Activated CD8-positive, alpha-beta T cell treated with anti-CD3 and anti-CD28 coated beads for 36 hours (primary cell): Measurements from ENCODE around the gene MLXIP. TPM values are rescaled to one million over a fixed set of nuclear protein-coding genes. Genes with fewer than 3 reads are reported as not detected.

Source experiments
- ATAC-seq: fragments of 200-7000 bp; cut with Tn5 transposase; one replicate; pipeline ENCODE4 v1.10.0; 2021; ENCODE audit warnings: mild to moderate bottlenecking, moderate library complexity
- CTCF ChIA-PET: fragments of 350-600 bp; sonication (Branson Sonifier 250); formaldehyde crosslinking; loops from one replicate; lab custom pipeline; 2021; ENCODE audit warnings: antibody characterized with exemption; lab: Charles Lee
- POLR2A ChIA-PET: fragments of 350-600 bp; sonication (Branson Sonifier 250); formaldehyde crosslinking; loops from one replicate; lab custom pipeline; 2021; ENCODE audit warnings: antibody characterized with exemption; lab: Charles Lee
- DNase-seq: peaks from one replicate; pipeline ENCODE4 v3.0.0-alpha.2; 2020
- H3K27ac Mint-ChIP-seq: one replicate; pipeline ENCODE4 v1.8.0; 2021; ENCODE audit warnings: mild to moderate bottlenecking, mixed read lengths
- H3K27me3 Mint-ChIP-seq: one replicate; pipeline ENCODE4 v1.8.0; 2021; ENCODE audit warnings: mixed read lengths
- H3K36me3 Mint-ChIP-seq: one replicate; pipeline ENCODE4 v1.8.0; 2021; ENCODE audit warnings: low read depth, mixed read lengths
- H3K4me1 Mint-ChIP-seq: one replicate; pipeline ENCODE4 v1.8.0; 2021; ENCODE audit warnings: low read depth, mixed read lengths
- H3K4me3 Mint-ChIP-seq: one replicate; pipeline ENCODE4 v1.8.0; 2021; ENCODE audit warnings: mild to moderate bottlenecking, moderate library complexity, mixed read lengths
- H3K9me3 Mint-ChIP-seq: one replicate; pipeline ENCODE4 v1.8.0; 2021; ENCODE audit warnings: mixed read lengths
- CTCF ChIP-seq: fragments of 200-600 bp; IDR thresholded peaks from one replicate; pipeline ENCODE4 v1.8.0; 2022; ENCODE audit warnings: antibody characterized with exemption, mild to moderate bottlenecking
- intact Hi-C: fragments of 100-400 bp; cut with micrococcal nuclease; formaldehyde crosslinking; loops from one replicate; pipeline ENCODE4 v1.10.0; 2022
- total RNA-seq, 2 experiments: library from RNA; stranded (reverse); gene quantifications; one replicate each; pipeline ENCODE4 v1.2.3, GENCODE V29; 2021

Gene MLXIP
- total RNA-seq, 2 experiments from 2014 or later = 26.0 to 28.7 TPM

DNA sequence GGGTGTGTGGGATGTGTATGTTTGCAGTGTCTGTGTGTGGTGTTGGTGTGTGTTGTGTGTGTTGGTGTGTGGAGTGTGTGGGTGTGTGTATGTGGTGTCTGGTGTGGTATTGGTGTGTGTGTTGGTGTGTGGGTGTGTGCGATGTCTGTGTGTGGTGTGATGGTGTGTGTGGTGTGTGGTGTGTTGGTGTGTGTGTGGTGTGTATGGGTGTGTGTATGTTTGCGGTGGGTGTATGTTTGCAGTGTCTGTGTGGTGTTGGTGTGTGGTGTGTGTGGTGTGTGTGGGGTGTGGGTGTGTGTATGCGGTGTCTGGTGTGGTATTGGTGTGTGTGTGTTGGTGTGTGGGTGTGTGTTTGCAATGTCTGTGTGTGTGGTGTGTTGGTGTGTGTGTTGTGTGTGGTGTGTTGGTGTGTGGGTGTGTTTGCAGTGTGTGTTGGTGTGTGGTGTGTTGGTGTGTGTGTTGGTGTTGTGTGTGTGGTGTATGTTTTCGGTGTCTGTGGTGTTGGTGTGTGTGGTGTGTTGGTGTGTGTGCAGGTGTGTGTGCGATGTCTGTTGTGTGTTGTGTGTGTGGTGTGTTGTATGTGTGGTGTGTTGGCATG lies 15.7 kb downstream of the MLXIP start:
- DNase-seq (no peak), ATAC-seq (no peak)
- intact Hi-C loops = no loop called here
- Mint-ChIP-seq H3K4me1 (peaks cover 30% of the 10 kb centered on the region), H3K27ac (no peak overlapping the region), H3K36me3 (peaks cover 21% of the 10 kb centered on the region), H3K9me3 (no peaks in the 10 kb centered on the region), H3K27me3 (no peaks in the 10 kb centered on the region), H3K4me3 (no peak overlapping the region)
- POLR2A ChIA-PET = no interaction called here
- CTCF ChIA-PET = no interaction called here
- TF ChIP-seq CTCF = no peak

DNA sequence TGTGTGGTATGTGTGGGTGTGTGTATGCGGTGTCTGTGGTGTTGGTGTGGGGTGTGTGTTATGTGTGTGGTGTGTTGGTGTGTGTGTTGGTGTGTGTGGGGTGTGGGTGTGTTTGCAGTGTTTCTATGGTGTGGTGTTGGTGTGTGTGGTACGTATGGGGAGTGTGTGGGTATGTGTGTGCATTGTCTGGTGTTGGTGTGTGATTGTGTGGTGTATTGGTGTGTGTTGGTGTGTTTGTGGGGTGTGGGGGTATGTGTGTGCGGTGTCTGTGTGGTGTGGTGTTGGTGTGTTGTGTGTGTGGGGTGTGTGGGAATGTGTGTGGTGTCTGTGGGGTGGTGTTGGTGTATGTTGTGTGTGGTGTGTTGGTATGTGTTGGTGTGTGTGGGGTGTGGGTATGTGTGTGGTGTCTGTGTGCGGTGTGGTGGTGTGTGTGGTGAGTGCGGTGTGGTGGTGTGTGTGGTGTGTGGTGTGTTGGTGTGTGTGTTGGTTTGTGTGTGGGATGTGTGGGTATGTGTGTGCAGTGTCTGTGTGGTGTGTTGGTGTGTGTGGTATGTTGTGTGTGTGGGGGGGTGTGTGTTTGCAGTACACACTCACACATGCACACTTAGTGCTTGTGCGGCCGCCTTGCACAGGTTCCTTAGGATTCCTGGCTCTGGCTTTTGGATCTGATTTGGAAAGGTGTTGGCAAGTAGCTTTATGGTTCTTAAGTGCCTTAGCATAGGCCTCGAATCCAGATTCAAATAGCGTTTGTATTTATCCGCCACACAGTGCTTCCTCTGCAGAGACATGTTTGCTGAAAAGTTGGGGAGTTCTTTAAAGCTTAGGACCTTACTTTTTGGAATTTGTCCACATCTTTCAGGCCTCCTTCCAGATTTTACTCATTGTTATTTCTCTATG lies 16.4 kb downstream of the MLXIP start:
- Mint-ChIP-seq H3K27ac (no peak overlapping the region), H3K4me3 (no peak overlapping the region), H3K36me3 (peaks cover 14% of the 10 kb centered on the region), H3K27me3 (no peaks in the 10 kb centered on the region), H3K9me3 (no peaks in the 10 kb centered on the region), H3K4me1 (peaks cover 37% of the 10 kb centered on the region)
- intact Hi-C loops = no loop called here
- ChIA-PET POLR2A (interaction anchor here (0.6 to 6.4 kb wide), 4 partner anchors 8 to 26 kb away, joined by 3 to 53 read pairs (median 7); no protein-coding TSS in a partner anchor), CTCF (interaction anchor here (0.6 to 9.3 kb wide), 6 partner anchors 8 to 29 kb away, joined by 3 to 53 read pairs (median 4); no protein-coding TSS in a partner anchor)
- ATAC-seq (no peak), DNase-seq (no peak)
- no peak for TF ChIP-seq CTCF

DNA sequence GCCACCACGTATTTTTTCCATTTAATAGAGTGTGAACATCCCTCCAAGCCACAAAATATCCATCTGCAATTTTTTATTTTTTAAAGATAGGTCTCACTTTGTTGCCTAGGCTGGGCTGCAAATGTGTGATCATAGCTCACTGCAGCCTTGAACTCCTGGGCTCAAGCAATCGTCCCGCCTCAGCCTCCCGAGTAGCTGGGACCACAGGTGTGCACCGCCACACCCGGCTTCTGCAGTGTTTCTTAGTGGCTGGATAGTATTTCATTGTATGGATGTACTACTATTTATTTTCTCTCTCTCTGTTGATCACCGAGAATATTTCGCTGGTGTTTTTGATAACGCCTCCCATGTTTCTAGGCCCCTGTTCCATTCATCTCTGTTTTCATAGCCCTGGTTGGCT lies 17.5 kb downstream of the MLXIP start:
- Mint-ChIP-seq H3K27ac (peak overlapping the region; percentile 64), H3K9me3 (no peaks in the 10 kb centered on the region), H3K4me1 (peaks cover 46% of the 10 kb centered on the region), H3K27me3 (no peaks in the 10 kb centered on the region), H3K36me3 (peaks cover 10% of the 10 kb centered on the region), H3K4me3 (no peak overlapping the region)
- POLR2A ChIA-PET = interaction anchor here (0.6 to 6.4 kb wide), 5 partner anchors 9 to 25 kb away, joined by 3 to 53 read pairs (median 3); no protein-coding TSS in a partner anchor
- DNase-seq = no peak
- CTCF ChIA-PET = interaction anchor here (0.7 to 9.3 kb wide), 6 partner anchors 9 to 42 kb away, joined by 3 to 53 read pairs (median 4); no protein-coding TSS in a partner anchor
- intact Hi-C loops = no loop called here
- no peak for TF ChIP-seq CTCF
- no peak for ATAC-seq

DNA sequence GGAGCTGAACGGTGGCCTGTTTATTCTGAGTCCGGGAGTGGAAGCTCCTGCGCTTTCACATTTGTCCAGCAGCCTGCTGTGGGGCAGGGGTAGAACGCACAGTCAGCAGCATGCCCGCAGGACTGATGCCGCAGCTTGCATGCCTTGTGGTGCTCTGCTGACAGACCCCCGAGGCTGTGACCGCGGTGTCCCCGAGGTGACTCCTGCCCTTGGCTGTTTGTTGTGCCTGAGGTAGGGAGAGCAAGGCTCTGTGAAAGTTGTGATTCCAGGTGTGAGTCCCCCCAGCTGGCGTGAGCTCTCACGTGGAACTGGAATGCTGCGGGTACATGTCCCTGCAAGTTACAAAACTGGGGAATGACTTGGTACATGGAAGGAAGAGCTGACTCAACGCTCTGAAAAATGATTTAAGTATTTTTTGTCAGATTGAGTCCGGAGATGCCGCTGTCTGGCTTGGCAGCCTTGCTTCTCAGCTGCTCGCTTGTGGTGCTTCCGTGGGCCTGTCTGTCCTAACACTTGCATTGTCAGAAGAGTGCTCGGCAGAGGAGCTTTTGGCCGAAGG lies 18.1 kb downstream of the MLXIP start:
- DNase-seq (no peak), ATAC-seq (no peak)
- Mint-ChIP-seq H3K27ac (peak overlapping the region; percentile 64), H3K4me1 (peaks cover 50% of the 10 kb centered on the region), H3K4me3 (no peak overlapping the region), H3K9me3 (no peaks in the 10 kb centered on the region), H3K27me3 (no peaks in the 10 kb centered on the region), H3K36me3 (peaks cover 3% of the 10 kb centered on the region)
- POLR2A ChIA-PET = interaction anchor here (0.9 to 6.4 kb wide), 6 partner anchors 10 to 28 kb away, joined by 3 to 53 read pairs (median 8); no protein-coding TSS in a partner anchor
- intact Hi-C loops = no loop called here
- TF ChIP-seq CTCF = no peak
- CTCF ChIA-PET = interaction anchor here (1.2 to 9.3 kb wide), 6 partner anchors 9 to 42 kb away, joined by 4 to 53 read pairs (median 8); no protein-coding TSS in a partner anchor
